Chondrocyte (in vitro differentiated cells): ENCODE results near the gene PGLYRP2. TPM values are rescaled to one million over a fixed set of nuclear protein-coding genes. Genes with fewer than 3 reads are reported as not detected.

Experiments used
- DNase-seq: peaks from one replicate; pipeline ENCODE4 v3.0.0; 2021; ENCODE audit warnings: mixed read lengths, low spot score
- H3K27ac Mint-ChIP-seq: one replicate; pipeline ENCODE4 v1.8.0; 2021; ENCODE audit warnings: mild to moderate bottlenecking, moderate library complexity, mixed read lengths; ENCODE audit not compliant: unreplicated experiment
- H3K27me3 Mint-ChIP-seq: 2 replicates; pipeline ENCODE4 v1.8.0; 2021; ENCODE audit warnings: low read depth, mixed read lengths
- H3K36me3 Mint-ChIP-seq: 2 replicates; pipeline ENCODE4 v1.8.0; 2021; ENCODE audit warnings: low read depth, mixed read lengths
- H3K4me1 Mint-ChIP-seq: 2 replicates; pipeline ENCODE4 v1.8.0; 2021; ENCODE audit warnings: low read depth, mild to moderate bottlenecking, mixed read lengths
- H3K4me3 Mint-ChIP-seq: one replicate; pipeline ENCODE4 v1.8.0; 2021; ENCODE audit warnings: mild to moderate bottlenecking, moderate library complexity, mixed read lengths; ENCODE audit not compliant: unreplicated experiment
- H3K9me3 Mint-ChIP-seq: 2 replicates; pipeline ENCODE4 v1.8.0; 2021; ENCODE audit warnings: low read depth, mixed read lengths
- CTCF ChIP-seq: fragments of 200-600 bp; sonication (generic); IDR thresholded peaks from 2 replicates; pipeline ENCODE4 v1.5.0; 2021; ENCODE audit warnings: antibody characterized with exemption, mild to moderate bottlenecking, moderate library complexity
- long read RNA-seq: library from polyadenylated mRNA; stranded (forward); transcript quantifications from one replicate; pipeline ENCODE4 v2.0.0, GENCODE V29; 2021
- total RNA-seq: library from RNA; stranded (reverse); gene quantifications from 3 replicates; pipeline ENCODE4 v1.2.1, GENCODE V29; 2021

PGLYRP2 gene
- not detected in 3 replicates for total RNA-seq
- long read RNA-seq = 0 reads

GRCh38 chr19:15479391-15480345 lies at the start of gene PGLYRP2:
PGLYRP2 (minus strand) TSS chr19:15479501; CDS start chr19:15479371, 130 bp downstream.
- Mint-ChIP-seq H3K36me3 (no peaks in the 10 kb centered on the region), H3K4me1 (no peaks in the 10 kb centered on the region), H3K27me3 (peaks cover 14% of the 10 kb centered on the region), H3K4me3 (no peak within 1 kb of the TSS), H3K27ac (no peak within 1 kb of the TSS), H3K9me3 (no peaks in the 10 kb centered on the region)
- DNase-seq = peak; percentile 79
- TF ChIP-seq CTCF = no peak

GRCh38 chr19:15527705-15528104 lies 48.4 kb upstream of the PGLYRP2 start:
- H3K4me1 Mint-ChIP-seq = no peaks in the 10 kb centered on the region
- no peak for DNase-seq
- no peak overlapping the region for H3K27ac Mint-ChIP-seq
- TF ChIP-seq CTCF = no peak
- H3K36me3 Mint-ChIP-seq = no peaks in the 10 kb centered on the region
- peaks cover 27% of the 10 kb centered on the region for H3K27me3 Mint-ChIP-seq
- peaks cover 2% of the 10 kb centered on the region for H3K9me3 Mint-ChIP-seq
- H3K4me3 Mint-ChIP-seq = no peak overlapping the region

- no peak overlapping the region for H3K4me3 Mint-ChIP-seq
- no peaks in the 10 kb centered on the region for H3K4me1 Mint-ChIP-seq
- H3K27me3 Mint-ChIP-seq = peaks cover 23% of the 10 kb centered on the region
- no peak overlapping the region for H3K27ac Mint-ChIP-seq
- no peak for TF ChIP-seq CTCF
- DNase-seq = no peak
- H3K36me3 Mint-ChIP-seq = no peaks in the 10 kb centered on the region
- peaks cover 2% of the 10 kb centered on the region for H3K9me3 Mint-ChIP-seq
Observed at GRCh38 chr19:15526408-15526807, 47.1 kb upstream of the PGLYRP2 start.

GRCh38 chr19:15525291-15525690 lies 46.0 kb upstream of the PGLYRP2 start:
- Mint-ChIP-seq H3K9me3 (peaks cover under 1% of the 10 kb centered on the region), H3K27ac (no peak overlapping the region), H3K4me3 (no peak overlapping the region), H3K4me1 (no peaks in the 10 kb centered on the region), H3K27me3 (peaks cover 21% of the 10 kb centered on the region), H3K36me3 (no peaks in the 10 kb centered on the region)
- no peak for TF ChIP-seq CTCF
- no peak for DNase-seq

- Mint-ChIP-seq H3K4me1 (no peaks in the 10 kb centered on the region), H3K36me3 (no peaks in the 10 kb centered on the region), H3K27me3 (peaks cover 20% of the 10 kb centered on the region), H3K27ac (no peak overlapping the region), H3K4me3 (no peak overlapping the region), H3K9me3 (no peaks in the 10 kb centered on the region)
- DNase-seq = no peak
- TF ChIP-seq CTCF = no peak
Observed at GRCh38 chr19:15524781-15525180, 45.5 kb upstream of the PGLYRP2 start.
